ENCODE results near the gene RNF175.

- TF ChIP-seq CTCF (conservative IDR thresholded peaks at IDR 0.05) (no peak), EZH2 (IDR thresholded peaks at IDR 0.05; ENCODE audit: low read depth) (no peak)
These were observed 75.4 kb downstream of the RNF175 start, which contains the start of gene TLR2 for GRCh38 chr4:153684182-153684970.
